Stomach (tissue), 19 donors: Measurements from ENCODE around the gene MANF. TPM values are rescaled to one million over a fixed set of nuclear protein-coding genes. Genes with fewer than 3 reads are reported as not detected.

Source experiments
- DNase-seq, 2 donors: peaks; one replicate each; pipeline versions ENCODE4 v3.0.0 to v3.0.0-alpha.2; 2013 to 2019
- H3K27ac ChIP-seq, 5 donors: fragments of 200-600 bp in 4 of 5; sonication (generic) in 4 of 5; one replicate each; pipeline ENCODE4 v1.5.1; 2013 to 2019; ENCODE audit warnings: mild to moderate bottlenecking in 1 of 5, moderate library complexity in 1 of 5
- H3K27me3 ChIP-seq, 3 donors: fragments of 200-600 bp; sonication (generic); one replicate each; pipeline ENCODE4 v1.5.1; 2017 to 2019; ENCODE audit warnings: mixed run types in 1 of 3
- H3K36me3 ChIP-seq, 4 donors: fragments of 200-600 bp; sonication (generic); 1 replicate in 3 of 4; 2 replicates in 1 of 4; pipeline ENCODE4 v1.5.1; 2016 to 2019
- H3K4me1 ChIP-seq, 4 donors: fragments of 200-600 bp; sonication (generic); one replicate each; pipeline ENCODE4 v1.5.1; 2016 to 2019
- H3K4me3 ChIP-seq, 4 donors: fragments of 200-600 bp; sonication (generic) in 3 of 4; one replicate each; pipeline ENCODE4 v1.5.1; 2016 to 2019; ENCODE audit warnings: mild to moderate bottlenecking in 1 of 4
- H3K9me3 ChIP-seq, 4 donors: fragments of 200-600 bp; sonication (generic); one replicate each; pipeline ENCODE4 v1.5.1; 2016 to 2019
- CTCF ChIP-seq, 7 experiments: fragments of 450-650 bp in 4 of 7; fragments of 200-600 bp in 3 of 7; sonication (generic) in 3 of 7; IDR thresholded peaks; one replicate each; pipeline ENCODE4 v1.5.1; 2016 to 2019; ENCODE audit warnings: antibody characterized with exemption in 7 of 7, control low read depth in 2 of 7, mild to moderate bottlenecking in 1 of 7
- EP300 ChIP-seq: sonication (generic); formaldehyde crosslinking; IDR thresholded peaks from one replicate; pipeline ENCODE4 v1.6.1; 2017; ENCODE audit warnings: antibody characterized with exemption
- POLR2A ChIP-seq, 4 donors: fragments of 450-650 bp; IDR thresholded peaks; one replicate each; pipeline ENCODE4 v1.6.1; 2016; ENCODE audit warnings: antibody characterized with exemption in 4 of 4, control low read depth in 2 of 4, mild to moderate bottlenecking in 1 of 4, moderate library complexity in 1 of 4
- POLR2AphosphoS5 ChIP-seq, 3 donors: sonication (generic); formaldehyde crosslinking; IDR thresholded peaks; one replicate each; pipeline ENCODE4 v1.6.1; 2016; ENCODE audit warnings: antibody characterized with exemption in 3 of 3
- WGBS, 5 donors: extraction: QIAGEN DNeasy Blood & Tissue Kit in 3 of 5; methylation state at CpG; one replicate each; pipeline versions ENCODE4 v1.1.5 to v1.1.7; 2013 to 2018; 5-methylcytosine and 5-hydroxymethylcytosine counted together
- intact Hi-C: fragments of 100-400 bp; cut with DNase I; formaldehyde crosslinking; loops from one replicate; pipeline ENCODE4 v1.15.1; 2023; ENCODE audit warnings: low total_unique reads
- long read RNA-seq, 10 donors: transcript quantifications; one replicate each; lab custom pipeline, GENCODE V29; 2026
- polyA plus RNA-seq, 3 donors: library from polyadenylated mRNA; stranded (reverse); fragments of 200-250 nt; gene quantifications; one replicate each; pipeline ENCODE4 v1.2.3, GENCODE V29; 2013
- total RNA-seq, 5 donors: library from RNA; depleted of rRNA; stranded (reverse); fragments of >200 nt; gene quantifications; one replicate each; pipeline versions ENCODE4 v1.1.0 to v1.2.3, GENCODE V29; 2014 to 2016
- donor health status: healthy with polysubstance abuse.
- donor health status: Bipolar disorder and iron deficiency.
- donor health status: healthy.

Gene MANF
- total RNA-seq (10 to 100 TPM in 3 of 5 donors, 1 to 10 TPM in 1, under 1 TPM in 1; 0.58 to 76.4 (median 30.4) TPM), polyA plus RNA-seq (10 to 100 TPM; 31.8 to 57.9 (median 47.2) TPM)
- long read RNA-seq, donor 1, transcript MANF-204 (4 exons, 1,153 nt): major isoform, 8 of 11 reads
- long read RNA-seq, donor 1, partial matches to known transcripts: 0 of 11 reads
- long read RNA-seq, donor 1, other reads (novel, unspliced or antisense): 0 of 11 reads
- long read RNA-seq, donor 2, transcript MANF-204 (4 exons, 1,153 nt): major isoform, 17 of 24 reads
- long read RNA-seq, donor 2, partial matches to known transcripts: 0 of 24 reads
- long read RNA-seq, donor 2, other reads (novel, unspliced or antisense): 0 of 24 reads
- long read RNA-seq, donor 3, transcript MANF-204 (4 exons, 1,153 nt): major isoform, 9 of 12 reads
- long read RNA-seq, donor 3, partial matches to known transcripts: 0 of 12 reads
- long read RNA-seq, donor 3, other reads (novel, unspliced or antisense): 0 of 12 reads
- long read RNA-seq, donor 4, partial matches to known transcripts: 0 of 3 reads
- long read RNA-seq, donor 4, other reads (novel, unspliced or antisense): 0 of 3 reads
- long read RNA-seq, donor 5, transcript MANF-204 (4 exons, 1,153 nt): major isoform, 25 of 29 reads
- long read RNA-seq, donor 5, partial matches to known transcripts: 0 of 29 reads
- long read RNA-seq, donor 5, other reads (novel, unspliced or antisense): 0 of 29 reads
- long read RNA-seq, donor 6: 0 reads
- long read RNA-seq, donor 7, transcript MANF-203 (2 exons, 436 nt): minor isoform, 6 of 16 reads
- long read RNA-seq, donor 7, transcript MANF-204 (4 exons, 1,153 nt): major isoform, 9 of 16 reads
- long read RNA-seq, donor 7, partial matches to known transcripts: 0 of 16 reads
- long read RNA-seq, donor 7, other reads (novel, unspliced or antisense): 0 of 16 reads
- long read RNA-seq, donor 8, transcript MANF-203 (2 exons, 436 nt): minor isoform, 5 of 27 reads
- long read RNA-seq, donor 8, transcript MANF-204 (4 exons, 1,153 nt): major isoform, 21 of 27 reads
- long read RNA-seq, donor 8, partial matches to known transcripts: 0 of 27 reads
- long read RNA-seq, donor 8, other reads (novel, unspliced or antisense): 0 of 27 reads
- long read RNA-seq, donor 9, transcript MANF-203 (2 exons, 436 nt): minor isoform, 9 of 42 reads
- long read RNA-seq, donor 9, transcript MANF-204 (4 exons, 1,153 nt): major isoform, 29 of 42 reads
- long read RNA-seq, donor 9, partial matches to known transcripts: 0 of 42 reads
- long read RNA-seq, donor 9, other reads (novel, unspliced or antisense): 0 of 42 reads
- long read RNA-seq, donor 10, transcript MANF-204 (4 exons, 1,153 nt): major isoform, 7 of 12 reads
- long read RNA-seq, donor 10, partial matches to known transcripts: 0 of 12 reads
- long read RNA-seq, donor 10, other reads (novel, unspliced or antisense): 0 of 12 reads

- TF ChIP-seq EP300 (no peak), POLR2A (IDR thresholded peaks at IDR 0.05) (peak in 2 of 4 donors; percentile 7 to 10), POLR2AphosphoS5 (IDR thresholded peaks at IDR 0.05) (peak; percentile 51 to 92 (median 84)), CTCF (IDR thresholded peaks at IDR 0.05) (peak in 1 of 7 experiments; percentile 34)
- H3K4me3 ChIP-seq: peak within 1 kb of the TSS; percentile 84 to 90 (median 88)
- peak within 1 kb of the TSS; percentile 85 to 97 (median 95) for H3K27ac ChIP-seq
- DNase-seq: peak; percentile 98 to 100
- WGBS, 5 donors: 0 to 1% (median 1%) methylated on average over 32 to 65 of the region's 65 CpGs
- no peaks in the 10 kb centered on the region for H3K9me3 ChIP-seq
- peaks cover 13 to 26% (median 24%) of the 10 kb centered on the region in 4 donors for H3K36me3 ChIP-seq
- intact Hi-C loops: loop anchor here (10.0 kb wide), 1 partner anchor 760 kb away; no protein-coding TSS in a partner anchor
- H3K27me3 ChIP-seq: no peaks in the 10 kb centered on the region
- H3K4me1 ChIP-seq: peaks cover 44 to 60% (median 59%) of the 10 kb centered on the region in 4 donors
These were observed at the start of gene MANF for GRCh38 chr3:51384726-51385473. Gene MANF (plus strand): TSS chr3:51385291. CDS start chr3:51385343, 52 bp downstream.

GRCh38 chr3:51336261-51336660, 48.8 kb upstream of the MANF start:
- intact Hi-C loops: no loop called here
- no peak for TF ChIP-seq POLR2A (IDR thresholded peaks at IDR 0.05)
- H3K4me3 ChIP-seq: no peak overlapping the region
- no peaks in the 10 kb centered on the region for H3K9me3 ChIP-seq
- no peaks in the 10 kb centered on the region for H3K36me3 ChIP-seq
- DNase-seq: no peak
- no peak overlapping the region for H3K27ac ChIP-seq
- 77 to 100% (median 97%) methylated on average over 1 of the region's 1 CpG for WGBS, 5 donors
- no peaks in the 10 kb centered on the region for H3K27me3 ChIP-seq
- H3K4me1 ChIP-seq: peaks cover 6 to 26% (median 14%) of the 10 kb centered on the region in 4 donors

- Histone ChIP-seq H3K4me1 (peaks cover 6 to 27% (median 14%) of the 10 kb centered on the region in 4 donors), H3K27ac (no peak overlapping the region), H3K9me3 (no peaks in the 10 kb centered on the region), H3K27me3 (no peaks in the 10 kb centered on the region), H3K4me3 (no peak overlapping the region), H3K36me3 (no peaks in the 10 kb centered on the region)
- intact Hi-C loops: no loop called here
- TF ChIP-seq POLR2AphosphoS5 (IDR thresholded peaks at IDR 0.05): no peak
- TF ChIP-seq CTCF (IDR thresholded peaks at IDR 0.05): no peak
- no peak for TF ChIP-seq POLR2A (IDR thresholded peaks at IDR 0.05)
- TF ChIP-seq EP300: no peak
- DNase-seq: no peak
- 46 to 95% (median 82%) methylated on average over 1 of the region's 1 CpG for WGBS, 5 donors
These were observed 47.4 kb upstream of the MANF start for GRCh38 chr3:51337666-51338065.

- WGBS, 5 donors: 60 to 69% (median 63%) methylated on average over 3 of the region's 3 CpGs
- Histone ChIP-seq H3K27ac (no peak overlapping the region), H3K4me3 (no peak overlapping the region), H3K9me3 (no peaks in the 10 kb centered on the region), H3K4me1 (peaks cover 6 to 27% (median 14%) of the 10 kb centered on the region in 4 donors), H3K36me3 (no peaks in the 10 kb centered on the region), H3K27me3 (no peaks in the 10 kb centered on the region)
- peak in 1 of 2 donors; percentile 64 for DNase-seq
- no peak for TF ChIP-seq EP300
- TF ChIP-seq POLR2A (IDR thresholded peaks at IDR 0.05): no peak
- TF ChIP-seq CTCF (IDR thresholded peaks at IDR 0.05): no peak
- no peak for TF ChIP-seq POLR2AphosphoS5 (IDR thresholded peaks at IDR 0.05)
- intact Hi-C loops: no loop called here
These were observed 46.5 kb upstream of the MANF start for GRCh38 chr3:51338632-51339031.
